ENCODE results near the gene OTOGL. TPM values are rescaled to one million over a fixed set of nuclear protein-coding genes. Genes with fewer than 3 reads are reported as not detected.

OTOGL gene
- total and polyA plus RNA-seq, 10 donors, result 0.09 to 0.88 (median 0.23) TPM; not detected in 1

- Histone ChIP-seq H3K36me3 (no peaks in the 10 kb centered on the region), H3K9me3 (no peaks in the 10 kb centered on the region), H3K4me3 (no peak overlapping the region), H3K4me1 (no peaks in the 10 kb centered on the region), H3K27ac (no peak overlapping the region), H3K27me3 (replicated peaks in 1 of 7) (no peaks in the 10 kb centered on the region)
- intact Hi-C loops (cut with DNase I; ENCODE audit: low total_unique reads), result no loop called here
- TF ChIP-seq CTCF (IDR thresholded peaks at IDR 0.05 in 8 of 11, conservative IDR thresholded peaks at IDR 0.05 in 3 of 11) (no peak), POLR2A (IDR thresholded peaks at IDR 0.05) (no peak), POLR2AphosphoS5 (IDR thresholded peaks at IDR 0.05) (no peak)
- no peak for DNase-seq
- WGBS, 5 donors, result 88 to 98% (median 93%) methylated on average over 1 of the region's 1 CpG
Measured at GRCh38 chr12:80198782-80199337, 99.5 kb downstream of the OTOGL start.

DNA sequence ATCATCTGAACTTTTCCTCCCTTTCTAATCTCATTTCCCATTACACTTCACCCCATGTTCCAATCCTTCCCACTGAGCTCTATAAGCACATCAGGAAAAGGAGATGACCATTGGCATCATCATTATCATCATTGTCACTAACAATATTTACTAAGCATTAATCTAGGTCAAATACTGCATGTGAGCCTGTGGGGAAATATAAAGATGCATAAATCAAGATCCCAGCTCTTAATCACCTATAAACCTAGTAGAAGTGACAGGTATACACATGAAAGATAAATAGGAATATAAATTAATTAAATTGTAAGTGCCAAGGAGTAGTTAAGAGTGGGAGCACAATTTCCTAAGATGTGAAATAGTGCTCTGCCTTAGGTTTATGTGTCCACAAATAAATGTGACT, 100.6 kb downstream of the OTOGL start:
- TF ChIP-seq POLR2AphosphoS5 (IDR thresholded peaks at IDR 0.05) (no peak), CTCF (IDR thresholded peaks at IDR 0.05 in 8 of 11, conservative IDR thresholded peaks at IDR 0.05 in 3 of 11) (no peak), POLR2A (IDR thresholded peaks at IDR 0.05) (no peak)
- Histone ChIP-seq H3K27me3 (replicated peaks in 1 of 7) (no peaks in the 10 kb centered on the region), H3K36me3 (no peaks in the 10 kb centered on the region), H3K4me1 (no peaks in the 10 kb centered on the region), H3K27ac (no peak overlapping the region), H3K4me3 (no peak overlapping the region), H3K9me3 (no peaks in the 10 kb centered on the region)
- intact Hi-C loops (cut with DNase I; ENCODE audit: low total_unique reads), result no loop called here
- no peak for DNase-seq

DNA sequence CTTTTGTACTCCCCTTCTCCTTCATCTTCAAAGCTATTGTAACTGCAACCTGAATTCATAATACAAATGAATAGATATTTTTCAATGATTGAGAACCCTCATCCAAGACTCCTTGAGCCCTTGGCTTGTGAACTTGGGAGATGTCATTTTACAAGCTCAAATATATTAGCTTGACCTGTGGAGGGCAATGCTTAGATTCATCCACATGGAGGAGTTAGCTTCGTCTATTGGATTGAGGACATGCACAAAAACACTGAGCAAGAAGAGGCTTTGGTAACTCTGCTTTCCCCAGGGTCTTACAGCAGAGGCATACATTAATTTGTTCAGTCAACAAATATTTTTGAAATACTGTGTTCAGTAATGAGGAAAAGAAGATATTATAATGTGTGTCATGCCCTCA, 101.1 kb downstream of the OTOGL start:
- DNase-seq, result no peak
- 70 to 84% (median 76%) methylated on average over 1 of the region's 1 CpG for WGBS, 5 donors
- Histone ChIP-seq H3K36me3 (no peaks in the 10 kb centered on the region), H3K4me1 (no peaks in the 10 kb centered on the region), H3K27me3 (replicated peaks in 1 of 7) (no peaks in the 10 kb centered on the region), H3K27ac (no peak overlapping the region), H3K9me3 (no peaks in the 10 kb centered on the region), H3K4me3 (no peak overlapping the region)
- TF ChIP-seq CTCF (IDR thresholded peaks at IDR 0.05 in 8 of 11, conservative IDR thresholded peaks at IDR 0.05 in 3 of 11) (no peak), POLR2A (IDR thresholded peaks at IDR 0.05) (no peak), POLR2AphosphoS5 (IDR thresholded peaks at IDR 0.05) (no peak)
- intact Hi-C loops (cut with DNase I; ENCODE audit: low total_unique reads), result no loop called here

DNA sequence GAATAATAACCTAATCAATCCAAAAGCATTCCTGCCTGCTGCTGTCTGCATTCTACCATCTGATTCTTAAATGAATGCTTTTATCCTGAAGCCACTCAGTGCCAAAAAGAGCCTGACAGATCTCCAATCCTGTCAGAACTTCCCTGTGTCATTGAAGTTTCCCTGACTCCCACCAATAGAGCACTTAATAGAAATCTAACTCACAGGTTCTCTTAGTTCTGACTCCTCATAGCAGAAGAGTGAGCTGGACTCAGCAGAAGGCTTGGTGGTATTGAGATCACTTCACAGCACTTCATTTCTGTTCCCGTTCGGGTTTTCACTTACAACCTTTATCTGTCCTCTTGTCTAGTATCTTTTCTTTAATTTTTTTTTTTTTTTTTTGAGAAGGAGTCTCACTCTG, 102.6 kb downstream of the OTOGL start:
- H3K9me3 ChIP-seq, result no peaks in the 10 kb centered on the region
- H3K4me3 ChIP-seq, result no peak overlapping the region
- intact Hi-C loops (cut with DNase I; ENCODE audit: low total_unique reads), result no loop called here
- no peak for DNase-seq
- no peak overlapping the region for H3K27ac ChIP-seq
- H3K27me3 ChIP-seq (replicated peaks in 1 of 7), result no peaks in the 10 kb centered on the region
- TF ChIP-seq CTCF (IDR thresholded peaks at IDR 0.05 in 8 of 11, conservative IDR thresholded peaks at IDR 0.05 in 3 of 11), result no peak
- TF ChIP-seq POLR2AphosphoS5 (IDR thresholded peaks at IDR 0.05), result no peak
- no peak for TF ChIP-seq POLR2A (IDR thresholded peaks at IDR 0.05)
- no peaks in the 10 kb centered on the region for H3K36me3 ChIP-seq
- WGBS, 5 donors, result 94 to 97% (median 96%) methylated on average over 2 of the region's 2 CpGs
- H3K4me1 ChIP-seq, result no peaks in the 10 kb centered on the region
